Prostate gland (tissue), 2 donors: Measurements from ENCODE around the gene LYSMD2. TPM values are rescaled to one million over a fixed set of nuclear protein-coding genes. Genes with fewer than 3 reads are reported as not detected.

Experiments used
- DNase-seq: peaks from one replicate; pipeline ENCODE4 v3.0.0-alpha.2; 2019; ENCODE audit warnings: low spot score
- H3K27ac ChIP-seq, 2 donors: fragments of 200-600 bp; sonication (generic); 2 replicates each; pipeline ENCODE4 v1.5.1; 2017 to 2019
- H3K27me3 ChIP-seq: fragments of 200-600 bp; sonication (generic); replicated peaks from 2 replicates; pipeline ENCODE4 v1.5.1; 2019; ENCODE audit not compliant: insufficient read depth
- H3K36me3 ChIP-seq, 2 donors: fragments of 200-600 bp; sonication (generic); 1 replicate in 1 of 2; 2 replicates in 1 of 2; pipeline versions ENCODE4 v1.5.1 to v1.8.1; 2017 to 2019
- H3K4me1 ChIP-seq: fragments of 200-600 bp; sonication (generic); replicated peaks from 2 replicates; pipeline ENCODE4 v1.5.1; 2019
- H3K4me3 ChIP-seq, 2 donors: fragments of 200-600 bp; sonication (generic); 2 replicates each; pipeline ENCODE4 v1.5.1; 2017 to 2019
- H3K9me3 ChIP-seq: fragments of 200-600 bp; sonication (generic); 2 replicates; pipeline ENCODE4 v1.5.1; 2017
- CTCF ChIP-seq, 4 experiments: fragments of 200-600 bp in 2 of 4; fragments of 450-650 bp in 2 of 4; sonication (generic) in 2 of 4; IDR thresholded peaks; 1 replicate in 3 of 4; 2 replicates in 1 of 4; pipeline ENCODE4 v1.5.1; 2016 to 2019; ENCODE audit warnings: antibody characterized with exemption in 4 of 4, mild to moderate bottlenecking in 2 of 4, moderate library complexity in 2 of 4
- POLR2A ChIP-seq: fragments of 450-650 bp; IDR thresholded peaks from one replicate; pipeline ENCODE4 v1.6.1; 2016; ENCODE audit warnings: antibody characterized with exemption, mild to moderate bottlenecking
- POLR2AphosphoS5 ChIP-seq: sonication (generic); formaldehyde crosslinking; IDR thresholded peaks from one replicate; pipeline ENCODE4 v1.6.1; 2017; ENCODE audit warnings: antibody characterized with exemption
- WGBS: methylation state at CpG from one replicate; pipeline ENCODE4 v1.1.5; 2018; 5-methylcytosine and 5-hydroxymethylcytosine counted together
- intact Hi-C: fragments of 100-400 bp; cut with DNase I; formaldehyde crosslinking; loops from one replicate; pipeline ENCODE4 v1.14.2; 2022
- total RNA-seq, 2 donors: library from RNA; depleted of rRNA; stranded (reverse); fragments of >200 nt; gene quantifications; one replicate each; pipeline ENCODE4 v1.1.0, GENCODE V29; 2016

LYSMD2 gene
- total RNA-seq, 2 donors from 2014 or later = 15.0 to 29.9 TPM

- peak overlapping the region; percentile 65 to 86 for H3K27ac ChIP-seq
- intact Hi-C loops = no loop called here
- no peaks in the 10 kb centered on the region for H3K27me3 ChIP-seq
- no peaks in the 10 kb centered on the region for H3K36me3 ChIP-seq
- 61% methylated on average over 2 of the region's 2 CpGs for WGBS
- no peaks in the 10 kb centered on the region for H3K4me1 ChIP-seq
- no peak for DNase-seq
- TF ChIP-seq POLR2A = no peak
- TF ChIP-seq POLR2AphosphoS5 = no peak
- no peak for TF ChIP-seq CTCF (IDR thresholded peaks at IDR 0.05)
- H3K9me3 ChIP-seq = no peaks in the 10 kb centered on the region
- no peak overlapping the region for H3K4me3 ChIP-seq
Observed at GRCh38 chr15:51738553-51738952, 1.1 kb upstream of the LYSMD2 start.

GRCh38 chr15:51736751-51737521, 519 bp downstream of the LYSMD2 start:
- H3K4me3 ChIP-seq = peak overlapping the region; percentile 70 to 91
- H3K27me3 ChIP-seq = no peaks in the 10 kb centered on the region
- intact Hi-C loops = no loop called here
- TF ChIP-seq POLR2A (no peak), CTCF (IDR thresholded peaks at IDR 0.05) (no peak), POLR2AphosphoS5 (no peak)
- H3K4me1 ChIP-seq = no peaks in the 10 kb centered on the region
- H3K27ac ChIP-seq = peak overlapping the region; percentile 65 to 86
- H3K9me3 ChIP-seq = no peaks in the 10 kb centered on the region
- WGBS = 1% methylated on average over 55 of the region's 69 CpGs
- peak; percentile 32 for DNase-seq
- H3K36me3 ChIP-seq = no peaks in the 10 kb centered on the region

GRCh38 chr15:51736069-51736468, 1.4 kb downstream of the LYSMD2 start:
- Histone ChIP-seq H3K27ac (peak overlapping the region in 1 of 2 donors; percentile 65), H3K4me1 (no peaks in the 10 kb centered on the region), H3K27me3 (no peaks in the 10 kb centered on the region), H3K4me3 (no peak overlapping the region), H3K36me3 (no peaks in the 10 kb centered on the region), H3K9me3 (no peaks in the 10 kb centered on the region)
- intact Hi-C loops = no loop called here
- WGBS = 72% methylated on average over 3 of the region's 3 CpGs
- no peak for DNase-seq
- TF ChIP-seq CTCF (IDR thresholded peaks at IDR 0.05) = no peak

- H3K27me3 ChIP-seq = no peaks in the 10 kb centered on the region
- H3K4me1 ChIP-seq = no peaks in the 10 kb centered on the region
- H3K36me3 ChIP-seq = no peaks in the 10 kb centered on the region
- DNase-seq = no peak
- no peaks in the 10 kb centered on the region for H3K9me3 ChIP-seq
- TF ChIP-seq CTCF (IDR thresholded peaks at IDR 0.05) = no peak
- TF ChIP-seq POLR2AphosphoS5 = no peak
- TF ChIP-seq POLR2A = no peak
- 71% methylated on average over 5 of the region's 5 CpGs for WGBS
- H3K27ac ChIP-seq = no peak overlapping the region
- intact Hi-C loops = no loop called here
- H3K4me3 ChIP-seq = no peak overlapping the region
Observed at GRCh38 chr15:51735228-51736010, 2.0 kb downstream of the LYSMD2 start.
